GM18505 (cell line): ENCODE data around the gene PSRC1.

ENCODE experiments used
- ATAC-seq: cut with Tn5 transposase; IDR thresholded peaks from one replicate; pipeline ENCODE4 v1.9.1; 2021; ENCODE audit not compliant: unreplicated experiment
- POLR2A ChIP-seq: IDR thresholded peaks from 4 replicates; pipeline ENCODE4 v1.6.1; 2011; ENCODE audit warnings: borderline replicate concordance; ENCODE audit not compliant: insufficient read depth, insufficient read length; ENCODE audit errors: extremely low read depth

The PSRC1 gene

DNA sequence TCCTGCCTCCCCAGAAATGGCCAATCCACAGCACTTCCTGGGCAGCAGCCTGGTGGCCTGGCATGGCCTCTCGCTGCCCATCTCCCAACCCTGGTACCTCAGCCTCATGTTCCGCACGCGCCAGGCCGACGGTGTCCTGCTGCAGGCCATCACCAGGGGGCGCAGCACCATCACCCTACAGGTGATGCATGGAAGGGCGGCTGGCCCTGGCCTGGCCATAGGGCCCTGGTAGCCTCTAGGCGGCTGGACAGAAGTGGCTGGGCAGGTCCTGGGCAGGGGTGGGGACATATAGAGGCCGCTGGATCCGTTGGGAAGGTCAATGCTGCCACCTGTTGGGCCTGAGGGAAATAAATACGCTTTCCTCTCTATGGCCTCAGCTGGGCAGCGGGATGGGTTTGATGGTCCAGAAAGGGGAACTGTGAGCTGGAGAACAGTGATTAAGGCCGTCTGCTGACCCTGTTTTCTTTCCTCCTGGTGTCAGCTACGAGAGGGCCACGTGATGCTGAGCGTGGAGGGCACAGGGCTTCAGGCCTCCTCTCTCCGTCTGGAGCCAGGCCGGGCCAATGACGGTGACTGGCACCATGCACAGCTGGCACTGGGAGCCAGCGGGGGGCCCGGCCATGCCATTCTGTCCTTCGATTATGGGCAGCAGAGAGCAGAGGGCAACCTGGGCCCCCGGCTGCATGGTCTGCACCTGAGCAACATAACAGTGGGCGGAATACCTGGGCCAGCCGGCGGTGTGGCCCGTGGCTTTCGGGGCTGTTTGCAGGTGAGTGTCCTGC is 19.2 kb downstream of the PSRC1 start:
- no peak for ATAC-seq
- TF ChIP-seq POLR2A: no peak

- no peak for ATAC-seq
- no peak for TF ChIP-seq POLR2A
Observed at GRCh38 chr1:109263234-109263596, 19.7 kb downstream of the PSRC1 start.

- ATAC-seq: no peak
- no peak for TF ChIP-seq POLR2A
Observed at GRCh38 chr1:109262231-109263055, 20.5 kb downstream of the PSRC1 start.

GRCh38 chr1:109261578-109261977 is 21.4 kb downstream of the PSRC1 start:
- no peak for ATAC-seq
- no peak for TF ChIP-seq POLR2A

DNA sequence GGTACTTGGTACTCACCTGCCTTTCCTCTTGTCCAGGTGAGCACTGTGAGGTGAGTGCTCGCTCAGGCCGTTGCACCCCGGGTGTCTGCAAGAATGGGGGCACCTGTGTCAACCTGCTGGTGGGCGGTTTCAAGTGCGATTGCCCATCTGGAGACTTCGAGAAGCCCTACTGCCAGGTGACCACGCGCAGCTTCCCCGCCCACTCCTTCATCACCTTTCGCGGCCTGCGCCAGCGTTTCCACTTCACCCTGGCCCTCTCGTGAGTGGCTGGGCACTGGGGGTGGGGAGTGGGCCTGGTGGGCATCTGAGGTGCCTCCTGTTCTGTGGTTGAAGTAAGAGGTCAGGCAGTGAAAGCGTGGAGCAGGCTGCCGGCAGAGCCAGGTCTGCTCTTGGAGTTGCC is 21.9 kb downstream of the PSRC1 start:
- ATAC-seq: no peak
- TF ChIP-seq POLR2A: no peak

- ATAC-seq: no peak
- TF ChIP-seq POLR2A: no peak
Observed at GRCh38 chr1:109259674-109260557, 23.0 kb downstream of the PSRC1 start.

DNA sequence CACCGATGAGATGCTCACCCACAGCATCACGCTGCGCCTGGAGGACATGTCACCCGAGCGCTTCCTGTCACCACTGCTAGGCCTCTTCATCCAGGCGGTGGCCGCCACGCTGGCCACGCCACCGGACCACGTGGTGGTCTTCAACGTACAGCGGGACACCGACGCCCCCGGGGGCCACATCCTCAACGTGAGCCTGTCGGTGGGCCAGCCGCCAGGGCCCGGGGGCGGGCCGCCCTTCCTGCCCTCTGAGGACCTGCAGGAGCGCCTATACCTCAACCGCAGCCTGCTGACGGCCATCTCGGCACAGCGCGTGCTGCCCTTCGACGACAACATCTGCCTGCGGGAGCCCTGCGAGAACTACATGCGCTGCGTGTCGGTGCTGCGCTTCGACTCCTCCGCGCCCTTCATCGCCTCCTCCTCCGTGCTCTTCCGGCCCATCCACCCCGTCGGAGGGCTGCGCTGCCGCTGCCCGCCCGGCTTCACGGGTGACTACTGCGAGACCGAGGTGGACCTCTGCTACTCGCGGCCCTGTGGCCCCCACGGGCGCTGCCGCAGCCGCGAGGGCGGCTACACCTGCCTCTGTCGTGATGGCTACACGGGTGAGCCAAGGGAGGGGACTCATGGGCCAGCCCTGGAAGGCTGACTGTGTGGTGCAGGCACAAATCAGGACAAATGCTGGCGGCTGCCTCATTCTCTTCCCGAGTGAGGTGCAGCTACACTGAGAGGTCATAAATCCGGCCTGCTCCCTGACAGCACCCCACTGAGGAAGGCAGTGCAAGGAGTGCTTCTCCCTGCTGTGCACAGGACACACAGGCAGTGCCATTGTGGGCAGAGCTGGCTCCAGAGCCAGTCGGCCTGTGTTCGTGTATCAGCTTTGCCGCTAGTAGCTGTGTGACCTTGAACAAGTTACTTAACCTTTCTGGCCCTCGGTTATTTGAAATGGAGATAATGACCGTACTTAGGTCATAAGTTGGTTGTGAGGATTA is 24.2 kb downstream of the PSRC1 start:
- no peak for TF ChIP-seq POLR2A

DNA sequence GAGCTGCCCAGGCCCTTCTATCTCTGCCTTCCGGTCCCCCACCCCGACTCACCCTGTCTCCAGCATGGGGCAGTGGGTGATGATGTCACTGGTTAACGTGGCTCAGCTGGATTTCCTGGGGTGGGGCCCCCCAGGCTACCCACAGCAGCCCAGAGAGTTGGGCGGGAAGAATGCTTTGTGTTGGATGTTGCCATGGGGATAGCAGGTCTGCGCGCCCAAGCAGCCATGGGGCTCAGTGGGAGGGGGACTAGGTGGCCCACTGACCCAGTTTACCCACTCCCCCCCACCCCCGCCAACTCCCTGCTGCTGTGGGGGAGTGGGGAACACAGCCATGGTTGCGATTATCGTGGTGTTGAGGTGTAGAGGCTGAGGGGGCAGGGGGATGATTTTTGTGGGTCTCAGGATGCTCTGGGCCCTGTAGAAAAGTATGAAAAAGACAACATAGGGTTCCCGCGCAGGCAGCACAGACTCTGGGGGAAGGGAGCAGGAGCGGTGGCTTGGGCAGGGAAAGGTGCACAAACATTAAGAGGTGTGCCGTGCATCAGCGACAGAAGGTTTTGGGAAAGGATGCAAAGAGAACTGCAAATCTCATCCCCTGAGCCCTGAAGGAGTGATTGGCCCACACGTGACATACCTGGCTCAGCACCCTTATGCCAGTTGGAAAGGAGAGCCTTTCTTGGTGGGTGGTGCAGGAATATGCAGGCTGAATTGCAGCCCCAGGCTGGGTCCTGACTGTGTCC is 25.1 kb downstream of the PSRC1 start:
- no peak for TF ChIP-seq POLR2A
- no peak for ATAC-seq

More for the DNA sequence above, 24.2 kb downstream of the PSRC1 start:
- ATAC-seq: no peak

- no peak for TF ChIP-seq POLR2A
- no peak for ATAC-seq
Observed at GRCh38 chr1:109256971-109257681, 25.8 kb downstream of the PSRC1 start.

GRCh38 chr1:109256085-109256484 is 26.9 kb downstream of the PSRC1 start:
- ATAC-seq: no peak
- TF ChIP-seq POLR2A: no peak

- no peak for ATAC-seq
- TF ChIP-seq POLR2A: no peak
Observed at GRCh38 chr1:109255678-109256077, 27.3 kb downstream of the PSRC1 start.

GRCh38 chr1:109255097-109255651 is 27.8 kb downstream of the PSRC1 start:
- no peak for ATAC-seq
- no peak for TF ChIP-seq POLR2A
